Endothelial cell of umbilical vein (primary cell): ENCODE measurements around the gene DNAI2. TPM values are rescaled to one million over a fixed set of nuclear protein-coding genes. Genes with fewer than 3 reads are reported as not detected.

Experiments
- BruUV-seq: library from RNA; stranded (reverse); fragments of 400-500 nt; replicated peaks from 2 replicates; lab custom pipeline; 2021; lab: Mats Ljungman, UMichigan
- CTCF ChIA-PET: fragments of 300-600, 350-600 bp; sonication (Branson Sonifier 250); formaldehyde crosslinking; loops from one replicate; lab custom pipeline; 2021; ENCODE audit warnings: antibody characterized with exemption, inconsistent platforms; lab: Charles Lee
- POLR2A ChIA-PET: fragments of 300-600, 350-600 bp; sonication (Branson Sonifier 250); formaldehyde crosslinking; loops from one replicate; lab custom pipeline; 2021; ENCODE audit warnings: antibody characterized with exemption, inconsistent platforms; lab: Charles Lee
- DNase-seq: peaks from one replicate; pipeline ENCODE4 v3.0.0-alpha.2; 2011; ENCODE audit warnings: low read depth, low spot score
- FAIRE-seq: peaks from 2 replicates; lab custom pipeline; 2011; peaks lifted over from hg19 to GRCh38; lab: Jason Lieb, UNC
- H2AFZ ChIP-seq: 2 replicates; pipeline ENCODE4 v1.6.0; 2012; ENCODE audit warnings: low read depth, low read length, control low read depth, inconsistent platforms
- H3K27ac ChIP-seq: 2 replicates; pipeline ENCODE4 v1.5.1; 2011; ENCODE audit warnings: low read depth, mild to moderate bottlenecking, control low read depth, low read length, moderate library complexity; ENCODE audit not compliant: insufficient read depth
- H3K27me3 ChIP-seq, 2 experiments: 2 replicates each; pipeline versions ENCODE4 v1.6.0 to v1.6.1; 2011; ENCODE audit warnings: low read length in 2 of 2, mixed read lengths in 1 of 2; ENCODE audit not compliant: control insufficient read depth in 2 of 2, insufficient read depth in 2 of 2
- H3K36me3 ChIP-seq, 2 experiments: 2 replicates in 1 of 2; 3 replicates in 1 of 2; pipeline ENCODE4 v1.5.1; 2011; ENCODE audit warnings: low read length in 2 of 2, mild to moderate bottlenecking in 1 of 2, moderate library complexity in 1 of 2; ENCODE audit not compliant: control insufficient read depth in 2 of 2, insufficient read depth in 2 of 2; ENCODE audit errors: extremely low read depth in 1 of 2
- H3K4me1 ChIP-seq: 3 replicates; pipeline ENCODE4 v1.5.1; 2011; ENCODE audit warnings: mild to moderate bottlenecking, low read length; ENCODE audit not compliant: control insufficient read depth, insufficient read depth; ENCODE audit errors: extremely low read depth
- H3K4me2 ChIP-seq: 2 replicates; pipeline ENCODE4 v1.6.1; 2011; ENCODE audit warnings: low read length, control low read depth, mixed read lengths; ENCODE audit not compliant: insufficient read depth
- H3K4me3 ChIP-seq, 3 experiments: fragments of 200-600 bp in 1 of 3; sonication (generic), shearing (Covaris generic) in 1 of 3; replicated peaks in 1 of 3; 2 replicates each; pipeline ENCODE4 v1.5.1; 2011 to 2016; ENCODE audit warnings: control low read depth in 3 of 3, low read length in 3 of 3, mild to moderate bottlenecking in 2 of 3, inconsistent platforms in 1 of 3, low read depth in 1 of 3, moderate library complexity in 1 of 3; ENCODE audit not compliant: insufficient read depth in 1 of 3
- H3K79me2 ChIP-seq: 2 replicates; pipeline ENCODE4 v1.6.0; 2012; ENCODE audit warnings: low read length, inconsistent platforms; ENCODE audit not compliant: control insufficient read depth, insufficient read depth
- H3K9ac ChIP-seq: replicated peaks from 2 replicates; pipeline ENCODE3; 2011; ENCODE audit warnings: low read length, control low read depth; ENCODE audit not compliant: insufficient read depth; ENCODE audit errors: extremely low read depth
- H3K9me1 ChIP-seq: replicated peaks from 3 replicates; pipeline ENCODE4 v1.6.0; 2011; ENCODE audit warnings: mild to moderate bottlenecking, low read length; ENCODE audit not compliant: control insufficient read depth, insufficient read depth; ENCODE audit errors: extremely low read depth
- H3K9me3 ChIP-seq: replicated peaks from 2 replicates; pipeline ENCODE4 v1.5.1; 2012; ENCODE audit warnings: low read length, inconsistent platforms; ENCODE audit not compliant: control insufficient read depth, insufficient read depth
- H4K20me1 ChIP-seq: replicated peaks from 2 replicates; pipeline ENCODE3; 2011; ENCODE audit warnings: mild to moderate bottlenecking, low read length; ENCODE audit not compliant: control insufficient read depth, insufficient read depth; ENCODE audit errors: extremely low read depth
- CTCF ChIP-seq, 2 donors: IDR thresholded peaks; 1 replicate in 1 of 2; 2 replicates in 1 of 2; pipeline ENCODE4 v1.5.1; 2011; ENCODE audit warnings: low read length in 2 of 2, mild to moderate bottlenecking in 2 of 2, moderate library complexity in 2 of 2, control low read depth in 1 of 2, inconsistent platforms in 1 of 2, low read depth in 1 of 2; ENCODE audit not compliant: insufficient read depth in 1 of 2; ENCODE audit errors: extremely low read depth in 1 of 2
- EZH2 ChIP-seq: IDR thresholded peaks from 2 replicates; pipeline ENCODE4 v1.6.1; 2012; ENCODE audit warnings: borderline replicate concordance, low read depth, mild to moderate bottlenecking, moderate library complexity, low read length, inconsistent platforms; ENCODE audit not compliant: severe bottlenecking
- FOS ChIP-seq: IDR thresholded peaks from 2 replicates; pipeline ENCODE4 v1.6.1; 2011; ENCODE audit warnings: mild to moderate bottlenecking, low read length, moderate library complexity, borderline replicate concordance; ENCODE audit not compliant: insufficient read depth
- GATA2 ChIP-seq: IDR thresholded peaks from 2 replicates; pipeline ENCODE4 v1.7.0; 2011; ENCODE audit warnings: low read depth, mild to moderate bottlenecking, moderate library complexity, mixed read lengths, low read length; ENCODE audit not compliant: insufficient read length, insufficient read depth
- JUN ChIP-seq: IDR thresholded peaks from 2 replicates; pipeline ENCODE4 v1.6.1; 2011; ENCODE audit warnings: borderline replicate concordance, low read depth; ENCODE audit not compliant: insufficient read length, insufficient read depth
- MAX ChIP-seq: IDR thresholded peaks from 2 replicates; pipeline ENCODE4 v1.6.1; 2011; ENCODE audit not compliant: insufficient read depth, insufficient read length
- MYC ChIP-seq: IDR thresholded peaks from one replicate; pipeline ENCODE4 v1.6.1; 2011; ENCODE audit warnings: mild to moderate bottlenecking, low read depth, low read length
- POLR2A ChIP-seq: IDR thresholded peaks from 2 replicates; pipeline ENCODE4 v1.6.1; 2012; ENCODE audit warnings: low read depth, mild to moderate bottlenecking, control low read depth, low read length
- POLR2AphosphoS5 ChIP-seq: IDR thresholded peaks from 2 replicates; pipeline ENCODE4 v1.6.1; 2012; ENCODE audit warnings: low read depth, mild to moderate bottlenecking, control low read depth, low read length, moderate library complexity; ENCODE audit not compliant: insufficient read depth
- dilution Hi-C: fragments of 300-500 bp; cut with MboI; formaldehyde crosslinking; loops from one replicate; pipeline ENCODE4 v1.15.0; 2019; ENCODE audit warnings: low sequenced_read_pairs; ENCODE audit not compliant: extremely low pct_ligation_motif_present
- intact Hi-C: fragments of 100-400 bp; cut with micrococcal nuclease; formaldehyde crosslinking; loops from one replicate; pipeline ENCODE4 v1.10.0; 2022
- polyA plus RNA-seq, 4 experiments: library from polyadenylated mRNA; depleted of rRNA in 3 of 4; stranded (reverse) in 3 of 4; unstranded in 1 of 4; fragments of >200 nt; gene quantifications; 2 replicates each; pipeline versions ENCODE4 v1.2.1 to v1.2.3, GENCODE V29; 2011 to 2012; ENCODE audit warnings: missing spikeins in 1 of 4
- total RNA-seq: library from RNA; stranded (reverse); gene quantifications from 2 replicates; pipeline ENCODE4 v1.2.3, GENCODE V29; 2021

The DNAI2 gene
- total and polyA plus RNA-seq, 2 donors (not counting 3 experiments of a cell fraction or from before 2014, with no cell fraction given) = not detected

GRCh38 chr17:74290340-74290739, 16.3 kb downstream of the DNAI2 start:
- no peak overlapping the region for H3K4me2 ChIP-seq
- no peak for TF ChIP-seq GATA2
- no peak for TF ChIP-seq FOS
- no peak for TF ChIP-seq POLR2A
- TF ChIP-seq JUN = no peak
- TF ChIP-seq EZH2 = no peak
- TF ChIP-seq CTCF (IDR thresholded peaks at IDR 0.05; ENCODE audit: extremely low read depth in 1 of 2, insufficient read depth in 1 of 2, low read depth in 1 of 2, low read length in 2 of 2) = no peak
- no peak for TF ChIP-seq MAX
- no peak for TF ChIP-seq POLR2AphosphoS5
- no peak for TF ChIP-seq MYC
- H3K9me1 ChIP-seq = no peaks in the 10 kb centered on the region
- H3K27ac ChIP-seq = no peak overlapping the region
- H4K20me1 ChIP-seq = no peaks in the 10 kb centered on the region
- no peak overlapping the region for H2AFZ ChIP-seq
- no TSS peak for BruUV-seq
- no peak overlapping the region for H3K4me3 ChIP-seq
- FAIRE-seq (no peak), DNase-seq (no peak)
- intact Hi-C loops = no loop called here
- dilution Hi-C loops = no loop called here
- no peaks in the 10 kb centered on the region for H3K27me3 ChIP-seq
- ChIA-PET POLR2A (no interaction called here), CTCF (interaction anchor here (1.0 to 1.4 kb wide), 2 partner anchors 11 to 91 kb away, joined by 3 to 5 read pairs; no protein-coding TSS in a partner anchor)
- H3K79me2 ChIP-seq = no peaks in the 10 kb centered on the region
- H3K9ac ChIP-seq = no peak overlapping the region
- no peaks in the 10 kb centered on the region for H3K36me3 ChIP-seq
- no peaks in the 10 kb centered on the region for H3K9me3 ChIP-seq
- no peaks in the 10 kb centered on the region for H3K4me1 ChIP-seq
